DOHH2 (cell line): Measurements from ENCODE around the gene FRRS1.
A peak's percentile ranks its signal among the peaks of the same experiment; 100 is the strongest.

Experiments used
- H3F3A ChIP-seq: fragments of 200-600 bp; sonication (generic), shearing (Covaris generic); 2 replicates; pipeline ENCODE4 v1.6.0; 2016; ENCODE audit warnings: antibody characterized with exemption, mild to moderate bottlenecking; ENCODE audit not compliant: control insufficient read depth, insufficient read depth
- H3K27ac ChIP-seq: fragments of 200-600 bp; sonication (generic); 2 replicates; pipeline ENCODE4 v1.5.1; 2014; ENCODE audit warnings: low read depth, mild to moderate bottlenecking, low read length, moderate library complexity
- H3K27me3 ChIP-seq: fragments of 200-600 bp; sonication (generic); 2 replicates; pipeline ENCODE4 v1.6.1; 2014; ENCODE audit warnings: mild to moderate bottlenecking, low read length, mixed read lengths; ENCODE audit not compliant: control insufficient read depth
- H3K36me3 ChIP-seq: fragments of 200-600 bp; sonication (generic); 2 replicates; pipeline ENCODE4 v1.6.1; 2014; ENCODE audit warnings: mild to moderate bottlenecking, low read length, moderate library complexity, mixed read lengths; ENCODE audit not compliant: control insufficient read depth
- H3K4me1 ChIP-seq: fragments of 200-600 bp; sonication (generic); 2 replicates; pipeline ENCODE4 v1.6.1; 2014; ENCODE audit warnings: mild to moderate bottlenecking, low read length, mixed read lengths; ENCODE audit not compliant: control insufficient read depth
- H3K4me2 ChIP-seq: fragments of 200-600 bp; sonication (generic); 2 replicates; pipeline ENCODE4 v1.6.0; 2014; ENCODE audit warnings: mild to moderate bottlenecking, low read length, moderate library complexity
- H3K4me3 ChIP-seq: fragments of 200-600 bp; sonication (generic); 2 replicates; pipeline ENCODE4 v1.5.1; 2014; ENCODE audit warnings: mild to moderate bottlenecking, low read length, mixed read lengths
- H3K79me2 ChIP-seq: fragments of 200-600 bp; sonication (generic); 2 replicates; pipeline ENCODE4 v1.6.1; 2014; ENCODE audit warnings: mild to moderate bottlenecking, low read length, mixed read lengths; ENCODE audit not compliant: control insufficient read depth
- H3K9me2 ChIP-seq: fragments of 200-600 bp; sonication (generic); replicated peaks from 2 replicates; pipeline ENCODE4 v1.6.1; 2014; ENCODE audit warnings: mild to moderate bottlenecking, low read length, mixed read lengths; ENCODE audit not compliant: control insufficient read depth
- H3K9me3 ChIP-seq: fragments of 200-600 bp; sonication (generic); 2 replicates; pipeline ENCODE4 v1.6.1; 2014; ENCODE audit warnings: antibody characterized with exemption, low read length, mixed read lengths; ENCODE audit not compliant: control insufficient read depth, insufficient read depth
- H4K20me1 ChIP-seq: fragments of 200-600 bp; sonication (generic); 2 replicates; pipeline ENCODE4 v1.6.0; 2014; ENCODE audit warnings: low read depth, mild to moderate bottlenecking, antibody characterized with exemption, low read length, moderate library complexity; ENCODE audit not compliant: control insufficient read depth, insufficient read depth
- EZH2phosphoT487 ChIP-seq: fragments of 200-600 bp; sonication (generic); IDR thresholded peaks from 2 replicates; pipeline ENCODE4 v1.6.1; 2017; ENCODE audit warnings: borderline replicate concordance, mild to moderate bottlenecking, antibody characterized with exemption, low read length, moderate library complexity, mixed read lengths
- TF ChIP-seq, protein P1 (sequence below): fragments of 200-600 bp; sonication (generic); IDR thresholded peaks from one replicate; pipeline ENCODE4 v1.5.1; 2014; ENCODE audit warnings: antibody characterized with exemption, mild to moderate bottlenecking, low read depth, low read length; ENCODE audit not compliant: poor library complexity, severe bottlenecking

FRRS1 gene

GRCh38 chr1:99691175-99691574, 75.3 kb downstream of the FRRS1 start:
- Histone ChIP-seq H3K27me3 (no peaks in the 10 kb centered on the region), H3K4me2 (no peak overlapping the region), H3K4me1 (no peaks in the 10 kb centered on the region), H3K27ac (no peak overlapping the region), H3K9me3 (no peaks in the 10 kb centered on the region), H3K36me3 (no peaks in the 10 kb centered on the region), H4K20me1 (no peaks in the 10 kb centered on the region), H3K4me3 (no peak overlapping the region), H3K79me2 (no peaks in the 10 kb centered on the region), H3F3A (no peaks in the 10 kb centered on the region), H3K9me2 (no peaks in the 10 kb centered on the region)
- no peak for TF ChIP-seq EZH2phosphoT487

DNA sequence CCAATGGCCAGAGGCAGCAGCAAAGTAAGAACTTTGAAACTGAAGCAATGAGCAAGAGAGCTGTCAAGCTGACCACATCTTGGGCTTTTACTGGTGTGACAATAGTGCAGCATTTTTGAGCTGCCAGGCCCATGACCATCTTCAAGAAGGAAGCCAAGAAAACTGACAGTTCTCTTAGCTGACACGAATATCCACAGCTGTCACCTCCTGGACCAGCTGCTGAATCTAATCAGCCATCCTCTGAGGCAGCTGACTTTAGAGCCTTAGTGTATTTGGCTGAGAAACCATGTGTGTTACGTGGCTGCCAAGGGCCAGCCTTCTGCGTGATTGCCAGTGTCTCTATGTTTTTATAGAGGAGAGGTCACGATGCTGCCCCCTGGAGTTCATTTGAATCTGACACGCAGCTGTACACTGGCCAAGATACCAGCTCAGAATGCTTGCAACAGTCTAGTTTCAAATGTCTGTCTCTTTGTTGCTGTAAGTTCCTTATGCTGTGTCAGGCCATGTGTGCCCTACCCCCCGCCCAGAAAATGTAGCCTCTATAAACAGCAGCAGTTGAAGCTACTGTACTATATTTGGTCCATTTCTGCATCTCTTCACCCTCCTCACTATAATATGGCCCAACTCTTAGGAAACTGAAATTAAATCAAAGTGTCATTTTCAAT, 80.8 kb downstream of the FRRS1 start:
- H3K9me2 ChIP-seq = no peaks in the 10 kb centered on the region
- H3K79me2 ChIP-seq = no peaks in the 10 kb centered on the region
- no peaks in the 10 kb centered on the region for H3K36me3 ChIP-seq
- no peaks in the 10 kb centered on the region for H3K27me3 ChIP-seq
- H4K20me1 ChIP-seq = no peaks in the 10 kb centered on the region
- no peaks in the 10 kb centered on the region for H3F3A ChIP-seq
- H3K27ac ChIP-seq = no peak overlapping the region
- no peaks in the 10 kb centered on the region for H3K9me3 ChIP-seq
- H3K4me2 ChIP-seq = no peak overlapping the region
- TF ChIP-seq, protein P1, sequence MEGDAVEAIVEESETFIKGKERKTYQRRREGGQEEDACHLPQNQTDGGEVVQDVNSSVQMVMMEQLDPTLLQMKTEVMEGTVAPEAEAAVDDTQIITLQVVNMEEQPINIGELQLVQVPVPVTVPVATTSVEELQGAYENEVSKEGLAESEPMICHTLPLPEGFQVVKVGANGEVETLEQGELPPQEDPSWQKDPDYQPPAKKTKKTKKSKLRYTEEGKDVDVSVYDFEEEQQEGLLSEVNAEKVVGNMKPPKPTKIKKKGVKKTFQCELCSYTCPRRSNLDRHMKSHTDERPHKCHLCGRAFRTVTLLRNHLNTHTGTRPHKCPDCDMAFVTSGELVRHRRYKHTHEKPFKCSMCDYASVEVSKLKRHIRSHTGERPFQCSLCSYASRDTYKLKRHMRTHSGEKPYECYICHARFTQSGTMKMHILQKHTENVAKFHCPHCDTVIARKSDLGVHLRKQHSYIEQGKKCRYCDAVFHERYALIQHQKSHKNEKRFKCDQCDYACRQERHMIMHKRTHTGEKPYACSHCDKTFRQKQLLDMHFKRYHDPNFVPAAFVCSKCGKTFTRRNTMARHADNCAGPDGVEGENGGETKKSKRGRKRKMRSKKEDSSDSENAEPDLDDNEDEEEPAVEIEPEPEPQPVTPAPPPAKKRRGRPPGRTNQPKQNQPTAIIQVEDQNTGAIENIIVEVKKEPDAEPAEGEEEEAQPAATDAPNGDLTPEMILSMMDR = peak; percentile 78
- no peak for TF ChIP-seq EZH2phosphoT487
- no peaks in the 10 kb centered on the region for H3K4me1 ChIP-seq
- H3K4me3 ChIP-seq = no peak overlapping the region

GRCh38 chr1:99682291-99682751, 84.1 kb downstream of the FRRS1 start:
- Histone ChIP-seq H3K36me3 (no peaks in the 10 kb centered on the region), H3K9me3 (no peaks in the 10 kb centered on the region), H3K27ac (no peak overlapping the region), H3F3A (no peaks in the 10 kb centered on the region), H3K27me3 (no peaks in the 10 kb centered on the region), H3K4me1 (no peaks in the 10 kb centered on the region), H3K79me2 (no peaks in the 10 kb centered on the region), H3K4me3 (no peak overlapping the region), H3K4me2 (no peak overlapping the region), H4K20me1 (no peaks in the 10 kb centered on the region), H3K9me2 (no peaks in the 10 kb centered on the region)
- no peak for TF ChIP-seq EZH2phosphoT487
- TF ChIP-seq, protein P1 = no peak

DNA sequence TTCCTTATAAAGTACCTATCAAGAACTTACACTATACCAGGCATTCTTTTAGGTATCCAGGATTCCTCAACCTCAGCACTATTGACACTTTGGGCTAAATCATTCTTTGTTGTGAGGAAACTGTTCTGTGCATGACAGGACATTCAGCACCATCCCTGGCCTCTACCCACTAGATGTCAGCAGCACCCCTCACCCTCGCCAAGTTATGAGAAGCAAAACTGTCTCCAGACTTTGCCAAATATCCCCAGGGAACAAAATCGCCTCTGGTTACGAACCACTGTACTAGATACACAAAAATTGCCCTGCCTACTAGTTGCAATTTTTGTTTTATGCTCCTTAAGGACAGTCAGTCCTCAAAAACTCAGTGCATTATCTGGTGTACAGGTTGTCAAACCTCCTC, 84.9 kb downstream of the FRRS1 start:
- Histone ChIP-seq H3K9me3 (no peaks in the 10 kb centered on the region), H3K27ac (no peak overlapping the region), H3F3A (no peaks in the 10 kb centered on the region)

More for the DNA sequence above, 84.9 kb downstream of the FRRS1 start:
- TF ChIP-seq EZH2phosphoT487 = no peak
- TF ChIP-seq, protein P1 = no peak
- Histone ChIP-seq H4K20me1 (no peaks in the 10 kb centered on the region), H3K27me3 (no peaks in the 10 kb centered on the region), H3K4me1 (no peaks in the 10 kb centered on the region), H3K4me2 (no peak overlapping the region), H3K9me2 (no peaks in the 10 kb centered on the region), H3K36me3 (no peaks in the 10 kb centered on the region), H3K79me2 (no peaks in the 10 kb centered on the region), H3K4me3 (no peak overlapping the region)
